SK-N-SH treated with all-trans-retinoic acid at 6 μM for 48 hours (cell line): Measurements from ENCODE around the gene CHRNA3.

Source experiments
- ATAC-seq: fragments of 200-7000 bp; cut with Tn5 transposase; 3 replicates; pipeline ENCODE4 v1.9.1; 2020; ENCODE audit warnings: mild to moderate bottlenecking, moderate library complexity
- ARNTL ChIP-seq: fragments of 450-650 bp; formaldehyde crosslinking; IDR thresholded peaks from 2 replicates; pipeline ENCODE4 v1.5.0; 2020; ENCODE audit warnings: low read depth, mild to moderate bottlenecking, moderate library complexity, borderline replicate concordance
- BACH2 ChIP-seq: fragments of 250-450 bp; sonication (Bioruptor Pico); IDR thresholded peaks from 2 replicates; pipeline ENCODE4 v1.9.0; 2021; ENCODE audit warnings: mild to moderate bottlenecking, borderline replicate concordance
- CREB5 ChIP-seq: fragments of 250-450 bp; sonication (Bioruptor Pico); IDR thresholded peaks from 2 replicates; pipeline ENCODE4 v1.5.1; 2020; ENCODE audit warnings: low read depth, mild to moderate bottlenecking, moderate library complexity
- CSDC2 ChIP-seq: fragments of 250-450 bp; sonication (Bioruptor Pico); IDR thresholded peaks from 2 replicates; pipeline ENCODE4 v1.5.0; 2020; ENCODE audit warnings: mild to moderate bottlenecking, moderate library complexity
- CSRNP3 ChIP-seq: fragments of 250-450 bp; sonication (Bioruptor Pico); IDR thresholded peaks from 2 replicates; pipeline ENCODE4 v1.5.1; 2021; ENCODE audit warnings: mild to moderate bottlenecking, moderate library complexity
- ESRRG ChIP-seq: fragments of 250-450 bp; sonication (Bioruptor Pico); IDR thresholded peaks from 2 replicates; pipeline ENCODE4 v1.6.1; 2021; ENCODE audit warnings: mild to moderate bottlenecking
- GLIS3 ChIP-seq: fragments of 250-450 bp; sonication (Bioruptor Pico); IDR thresholded peaks from 2 replicates; pipeline ENCODE4 v1.5.0; 2020; ENCODE audit warnings: mild to moderate bottlenecking, moderate library complexity
- OSR1 ChIP-seq: fragments of 250-450 bp; sonication (Bioruptor Pico); IDR thresholded peaks from 2 replicates; pipeline ENCODE4 v1.8.0; 2022; ENCODE audit warnings: moderate library complexity, mild to moderate bottlenecking, inconsistent platforms
- PATZ1 ChIP-seq: fragments of 250-450 bp; sonication (Bioruptor Pico); IDR thresholded peaks from 2 replicates; pipeline ENCODE4 v1.8.0; 2020; ENCODE audit warnings: mild to moderate bottlenecking, moderate library complexity, borderline replicate concordance
- PPARA ChIP-seq: fragments of 250-450 bp; sonication (Bioruptor Pico); IDR thresholded peaks from 2 replicates; pipeline ENCODE4 v1.5.0; 2020; ENCODE audit warnings: mild to moderate bottlenecking, borderline replicate concordance
- RARB ChIP-seq: fragments of 250-450 bp; sonication (Bioruptor Pico); IDR thresholded peaks from 2 replicates; pipeline ENCODE4 v1.8.0; 2021; ENCODE audit warnings: mild to moderate bottlenecking, moderate library complexity
- TCF4 ChIP-seq: fragments of 250-450 bp; sonication (Bioruptor Pico); IDR thresholded peaks from 2 replicates; pipeline ENCODE4 v1.8.0; 2021; ENCODE audit warnings: mild to moderate bottlenecking, moderate library complexity, borderline replicate concordance
- TOX ChIP-seq: fragments of 250-450 bp; sonication (Bioruptor Pico); IDR thresholded peaks from 2 replicates; pipeline ENCODE4 v1.8.0; 2021; ENCODE audit warnings: mild to moderate bottlenecking, moderate library complexity, borderline replicate concordance
- TSHZ2 ChIP-seq: fragments of 250-450 bp; sonication (Bioruptor Pico); IDR thresholded peaks from 2 replicates; pipeline ENCODE4 v1.5.0; 2020; ENCODE audit warnings: mild to moderate bottlenecking, moderate library complexity
- ZC3H10 ChIP-seq: fragments of 250-450 bp; sonication (Bioruptor Pico); IDR thresholded peaks from 2 replicates; pipeline ENCODE4 v1.5.1; 2021; ENCODE audit warnings: mild to moderate bottlenecking, moderate library complexity
- ZFP3 ChIP-seq: fragments of 250-450 bp; sonication (Bioruptor Pico); IDR thresholded peaks from 2 replicates; pipeline ENCODE4 v1.5.0; 2020; ENCODE audit warnings: mild to moderate bottlenecking, moderate library complexity
- ZFP30 ChIP-seq: fragments of 450-650 bp; formaldehyde crosslinking; IDR thresholded peaks from 2 replicates; pipeline ENCODE4 v1.5.0; 2022; ENCODE audit warnings: mild to moderate bottlenecking, moderate library complexity
- ZNF565 ChIP-seq: fragments of 450-650 bp; formaldehyde crosslinking; conservative IDR thresholded peaks from 2 replicates; pipeline ENCODE4 v1.5.0; 2020; ENCODE audit warnings: low read depth, mild to moderate bottlenecking, moderate library complexity
- ZNF70 ChIP-seq: fragments of 450-650 bp; formaldehyde crosslinking; IDR thresholded peaks from 2 replicates; pipeline ENCODE4 v1.5.0; 2020; ENCODE audit warnings: mild to moderate bottlenecking, moderate library complexity
- ZNF8 ChIP-seq: fragments of 450-650 bp; formaldehyde crosslinking; IDR thresholded peaks from 2 replicates; pipeline ENCODE4 v1.5.0; 2020; ENCODE audit warnings: mild to moderate bottlenecking, moderate library complexity

The CHRNA3 gene

GRCh38 chr15:78617516-78617915 is 3.3 kb downstream of the CHRNA3 start:
- no peak for ATAC-seq
- no peak for TF ChIP-seq PATZ1 (CRISPR knock-in tag)
- no peak for TF ChIP-seq CSRNP3
- TF ChIP-seq TOX (CRISPR knock-in tag), result no peak
- TF ChIP-seq ZNF565 (CRISPR knock-in tag), result no peak
- no peak for TF ChIP-seq ESRRG (CRISPR knock-in tag)
- TF ChIP-seq, all 23 proteins: peak for 0

- no peak for TF ChIP-seq BACH2
- TF ChIP-seq ZNF565 (CRISPR knock-in tag), result no peak
- no peak for TF ChIP-seq ZNF8 (CRISPR knock-in tag)
- TF ChIP-seq OSR1 (CRISPR knock-in tag), result no peak
- TF ChIP-seq ZC3H10 (CRISPR knock-in tag), result no peak
- no peak for TF ChIP-seq PATZ1 (CRISPR knock-in tag)
- no peak for TF ChIP-seq ZFP3 (CRISPR knock-in tag)
- no peak for TF ChIP-seq CREB5 (CRISPR knock-in tag)
- TF ChIP-seq TCF4 (CRISPR knock-in tag), result no peak
- no peak for TF ChIP-seq ESRRG (CRISPR knock-in tag)
- no peak for TF ChIP-seq TSHZ2 (CRISPR knock-in tag)
- no peak for TF ChIP-seq RARB
- TF ChIP-seq, all 23 proteins: peak for 0
- no peak for ATAC-seq
Measured at GRCh38 chr15:78617076-78617475, 3.7 kb downstream of the CHRNA3 start.

GRCh38 chr15:78616506-78616905 is 4.3 kb downstream of the CHRNA3 start:
- TF ChIP-seq GLIS3 (no peak), TOX (CRISPR knock-in tag) (no peak), OSR1 (CRISPR knock-in tag) (no peak), ZNF8 (CRISPR knock-in tag) (no peak), ZFP3 (CRISPR knock-in tag) (no peak), ARNTL (CRISPR knock-in tag) (no peak), CSDC2 (CRISPR knock-in tag) (no peak), PPARA (CRISPR knock-in tag) (no peak), TSHZ2 (CRISPR knock-in tag) (no peak), ZNF70 (no peak), CSRNP3 (no peak), ZFP30 (CRISPR knock-in tag) (no peak)
- no peak for ATAC-seq
